CD4-positive, alpha-beta T cell treated with Interleukin-6 for 4 hours (primary cell): Measurements from ENCODE around the gene FAM171A2.
"Not testable (repeated sequence)": the region's sequence is repeated elsewhere in the genome, so short reads cannot be mapped to it uniquely, and the experiment has no call there.

Source experiments
- DNase-seq: peaks from one replicate; pipeline ENCODE4 v3.0.0-alpha.2; 2020; ENCODE audit warnings: mixed read lengths

Gene FAM171A2

GRCh38 chr17:44383363-44383762 is 19.7 kb upstream of the FAM171A2 start:
- no peak for DNase-seq

- DNase-seq: no peak
These were observed 19.3 kb upstream of the FAM171A2 start for GRCh38 chr17:44382917-44383316.

GRCh38 chr17:44381810-44382305 is 18.2 kb upstream of the FAM171A2 start:
- no peak for DNase-seq

- no peak for DNase-seq
These were observed 17.1 kb upstream of the FAM171A2 start for GRCh38 chr17:44380767-44381166.

- no peak for DNase-seq
These were observed 16.2 kb upstream of the FAM171A2 start for GRCh38 chr17:44379887-44380286.

- no peak for DNase-seq
These were observed 14.6 kb upstream of the FAM171A2 start for GRCh38 chr17:44378171-44378705.

GRCh38 chr17:44376779-44377178 is 13.1 kb upstream of the FAM171A2 start:
- DNase-seq: no peak

- no peak for DNase-seq
These were observed 12.5 kb upstream of the FAM171A2 start for GRCh38 chr17:44376124-44376523.

- DNase-seq: no peak
These were observed 11.8 kb upstream of the FAM171A2 start for GRCh38 chr17:44375196-44376017.

GRCh38 chr17:44374306-44375195 is 10.9 kb upstream of the FAM171A2 start:
- no peak for DNase-seq

GRCh38 chr17:44372036-44372435 is 8.4 kb upstream of the FAM171A2 start:
- no peak for DNase-seq

GRCh38 chr17:44369414-44370023 is 5.9 kb upstream of the FAM171A2 start:
- not testable (repeated sequence) for DNase-seq

GRCh38 chr17:44368391-44369243 is 5.0 kb upstream of the FAM171A2 start:
- DNase-seq: not testable (repeated sequence)

GRCh38 chr17:44367231-44367979 is 3.8 kb upstream of the FAM171A2 start:
- DNase-seq: no peak

GRCh38 chr17:44365051-44365450 is 1.4 kb upstream of the FAM171A2 start:
- DNase-seq: not testable (repeated sequence)

GRCh38 chr17:44362949-44363612 is 572 bp downstream of the FAM171A2 start:
- DNase-seq: peak; percentile 26

GRCh38 chr17:44362459-44362948 is 1.1 kb downstream of the FAM171A2 start:
- DNase-seq: no peak

- no peak for DNase-seq
These were observed 2.1 kb downstream of the FAM171A2 start for GRCh38 chr17:44361292-44362260.

GRCh38 chr17:44360826-44361225 is 2.8 kb downstream of the FAM171A2 start:
- DNase-seq: no peak
